Measurements from ENCODE around the gene RNPEP.
"Not testable (repeated sequence)": the region's sequence is repeated elsewhere in the genome, so short reads cannot be mapped to it uniquely, and the experiment has no call there.

The RNPEP gene

GRCh38 chr1:202016811-202017748 is 34.6 kb downstream of the RNPEP start:
- H2AFZ ChIP-seq (ENCODE audit: low read depth, low read length, severe bottlenecking): no peak overlapping the region
- no peaks in the 10 kb centered on the region for H4K20me1 ChIP-seq (ENCODE audit: low read depth, low read length)
- no peak overlapping the region for H3K9ac ChIP-seq (ENCODE audit: low read length)
- no peaks in the 10 kb centered on the region for H3F3A ChIP-seq (ENCODE audit: insufficient read depth)
- H3K4me2 ChIP-seq (ENCODE audit: low read depth, low read length, poor library complexity, severe bottlenecking): no peak overlapping the region
- H3K36me3 ChIP-seq (ENCODE audit: low read length): no peaks in the 10 kb centered on the region
- no peaks in the 10 kb centered on the region for H3K27me3 ChIP-seq (ENCODE audit: low read length)
- H3K9me2 ChIP-seq (replicated peaks; ENCODE audit: insufficient read depth, low read length): no peaks in the 10 kb centered on the region
- H3K9me3 ChIP-seq (ENCODE audit: insufficient read depth, low read length): no peaks in the 10 kb centered on the region
- no peak overlapping the region for H3K27ac ChIP-seq (ENCODE audit: low read depth, low read length)
- TF ChIP-seq, protein P1, sequence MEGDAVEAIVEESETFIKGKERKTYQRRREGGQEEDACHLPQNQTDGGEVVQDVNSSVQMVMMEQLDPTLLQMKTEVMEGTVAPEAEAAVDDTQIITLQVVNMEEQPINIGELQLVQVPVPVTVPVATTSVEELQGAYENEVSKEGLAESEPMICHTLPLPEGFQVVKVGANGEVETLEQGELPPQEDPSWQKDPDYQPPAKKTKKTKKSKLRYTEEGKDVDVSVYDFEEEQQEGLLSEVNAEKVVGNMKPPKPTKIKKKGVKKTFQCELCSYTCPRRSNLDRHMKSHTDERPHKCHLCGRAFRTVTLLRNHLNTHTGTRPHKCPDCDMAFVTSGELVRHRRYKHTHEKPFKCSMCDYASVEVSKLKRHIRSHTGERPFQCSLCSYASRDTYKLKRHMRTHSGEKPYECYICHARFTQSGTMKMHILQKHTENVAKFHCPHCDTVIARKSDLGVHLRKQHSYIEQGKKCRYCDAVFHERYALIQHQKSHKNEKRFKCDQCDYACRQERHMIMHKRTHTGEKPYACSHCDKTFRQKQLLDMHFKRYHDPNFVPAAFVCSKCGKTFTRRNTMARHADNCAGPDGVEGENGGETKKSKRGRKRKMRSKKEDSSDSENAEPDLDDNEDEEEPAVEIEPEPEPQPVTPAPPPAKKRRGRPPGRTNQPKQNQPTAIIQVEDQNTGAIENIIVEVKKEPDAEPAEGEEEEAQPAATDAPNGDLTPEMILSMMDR (IDR thresholded peaks at IDR 0.05; ENCODE audit: insufficient read depth, low read length, poor library complexity, severe bottlenecking): no peak
- TF ChIP-seq EZH2phosphoT487 (conservative IDR thresholded peaks at IDR 0.05; ENCODE audit: low read length): no peak
- no peak overlapping the region for H3K4me3 ChIP-seq (ENCODE audit: insufficient read depth, low read length, poor library complexity, severe bottlenecking)
- H3K79me2 ChIP-seq (ENCODE audit: insufficient read depth, low read length): no peaks in the 10 kb centered on the region

- TF ChIP-seq, protein P1 (IDR thresholded peaks at IDR 0.05; ENCODE audit: insufficient read depth, low read length, poor library complexity, severe bottlenecking): no peak
- TF ChIP-seq EZH2phosphoT487 (conservative IDR thresholded peaks at IDR 0.05; ENCODE audit: low read length): no peak
- H3K36me3 ChIP-seq (ENCODE audit: low read length): no peaks in the 10 kb centered on the region
- no peaks in the 10 kb centered on the region for H3K9me3 ChIP-seq (ENCODE audit: insufficient read depth, low read length)
- H3K27ac ChIP-seq (ENCODE audit: low read depth, low read length): no peak overlapping the region
- H3F3A ChIP-seq (ENCODE audit: insufficient read depth): no peaks in the 10 kb centered on the region
- H3K79me2 ChIP-seq (ENCODE audit: insufficient read depth, low read length): no peaks in the 10 kb centered on the region
- no peak overlapping the region for H3K4me3 ChIP-seq (ENCODE audit: insufficient read depth, low read length, poor library complexity, severe bottlenecking)
- no peaks in the 10 kb centered on the region for H3K9me2 ChIP-seq (replicated peaks; ENCODE audit: insufficient read depth, low read length)
- H3K27me3 ChIP-seq (ENCODE audit: low read length): no peaks in the 10 kb centered on the region
- no peak overlapping the region for H3K4me2 ChIP-seq (ENCODE audit: low read depth, low read length, poor library complexity, severe bottlenecking)
- H2AFZ ChIP-seq (ENCODE audit: low read depth, low read length, severe bottlenecking): no peak overlapping the region
- no peaks in the 10 kb centered on the region for H4K20me1 ChIP-seq (ENCODE audit: low read depth, low read length)
- no peak overlapping the region for H3K9ac ChIP-seq (ENCODE audit: low read length)
These were observed 35.5 kb downstream of the RNPEP start for GRCh38 chr1:202017749-202018467.

- no peaks in the 10 kb centered on the region for H3K27me3 ChIP-seq (ENCODE audit: low read length)
- no peaks in the 10 kb centered on the region for H4K20me1 ChIP-seq (ENCODE audit: low read depth, low read length)
- H3F3A ChIP-seq (ENCODE audit: insufficient read depth): no peaks in the 10 kb centered on the region
- no peak overlapping the region for H3K4me2 ChIP-seq (ENCODE audit: low read depth, low read length, poor library complexity, severe bottlenecking)
- H3K9me3 ChIP-seq (ENCODE audit: insufficient read depth, low read length): no peaks in the 10 kb centered on the region
- H3K9me2 ChIP-seq (replicated peaks; ENCODE audit: insufficient read depth, low read length): no peaks in the 10 kb centered on the region
- H2AFZ ChIP-seq (ENCODE audit: low read depth, low read length, severe bottlenecking): no peak overlapping the region
- H3K36me3 ChIP-seq (ENCODE audit: low read length): no peaks in the 10 kb centered on the region
- no peaks in the 10 kb centered on the region for H3K79me2 ChIP-seq (ENCODE audit: insufficient read depth, low read length)
- H3K27ac ChIP-seq (ENCODE audit: low read depth, low read length): no peak overlapping the region
- H3K9ac ChIP-seq (ENCODE audit: low read length): no peak overlapping the region
- no peak for TF ChIP-seq EZH2phosphoT487 (conservative IDR thresholded peaks at IDR 0.05; ENCODE audit: low read length)
- TF ChIP-seq, protein P1 (IDR thresholded peaks at IDR 0.05; ENCODE audit: insufficient read depth, low read length, poor library complexity, severe bottlenecking): no peak
- no peak overlapping the region for H3K4me3 ChIP-seq (ENCODE audit: insufficient read depth, low read length, poor library complexity, severe bottlenecking)
These were observed 36.2 kb downstream of the RNPEP start for GRCh38 chr1:202018468-202019234.

GRCh38 chr1:202019235-202019558 is 36.7 kb downstream of the RNPEP start:
- not testable (repeated sequence) for H3K9me2 ChIP-seq (replicated peaks; ENCODE audit: insufficient read depth, low read length); H3K9ac ChIP-seq (ENCODE audit: low read length); H3K27ac ChIP-seq (ENCODE audit: low read depth, low read length); H3F3A ChIP-seq (ENCODE audit: insufficient read depth); H3K4me2 ChIP-seq (ENCODE audit: low read depth, low read length, poor library complexity, severe bottlenecking); H2AFZ ChIP-seq (ENCODE audit: low read depth, low read length, severe bottlenecking); H3K36me3 ChIP-seq (ENCODE audit: low read length); H3K4me3 ChIP-seq (ENCODE audit: insufficient read depth, low read length, poor library complexity, severe bottlenecking); H4K20me1 ChIP-seq (ENCODE audit: low read depth, low read length); H3K79me2 ChIP-seq (ENCODE audit: insufficient read depth, low read length); H3K9me3 ChIP-seq (ENCODE audit: insufficient read depth, low read length); H3K27me3 ChIP-seq (ENCODE audit: low read length)
